ENCODE results near the gene FNDC7.
"Not testable (repeated sequence)": the region's sequence is repeated elsewhere in the genome, so short reads cannot be mapped to it uniquely, and the experiment has no call there.

The FNDC7 gene

DNA sequence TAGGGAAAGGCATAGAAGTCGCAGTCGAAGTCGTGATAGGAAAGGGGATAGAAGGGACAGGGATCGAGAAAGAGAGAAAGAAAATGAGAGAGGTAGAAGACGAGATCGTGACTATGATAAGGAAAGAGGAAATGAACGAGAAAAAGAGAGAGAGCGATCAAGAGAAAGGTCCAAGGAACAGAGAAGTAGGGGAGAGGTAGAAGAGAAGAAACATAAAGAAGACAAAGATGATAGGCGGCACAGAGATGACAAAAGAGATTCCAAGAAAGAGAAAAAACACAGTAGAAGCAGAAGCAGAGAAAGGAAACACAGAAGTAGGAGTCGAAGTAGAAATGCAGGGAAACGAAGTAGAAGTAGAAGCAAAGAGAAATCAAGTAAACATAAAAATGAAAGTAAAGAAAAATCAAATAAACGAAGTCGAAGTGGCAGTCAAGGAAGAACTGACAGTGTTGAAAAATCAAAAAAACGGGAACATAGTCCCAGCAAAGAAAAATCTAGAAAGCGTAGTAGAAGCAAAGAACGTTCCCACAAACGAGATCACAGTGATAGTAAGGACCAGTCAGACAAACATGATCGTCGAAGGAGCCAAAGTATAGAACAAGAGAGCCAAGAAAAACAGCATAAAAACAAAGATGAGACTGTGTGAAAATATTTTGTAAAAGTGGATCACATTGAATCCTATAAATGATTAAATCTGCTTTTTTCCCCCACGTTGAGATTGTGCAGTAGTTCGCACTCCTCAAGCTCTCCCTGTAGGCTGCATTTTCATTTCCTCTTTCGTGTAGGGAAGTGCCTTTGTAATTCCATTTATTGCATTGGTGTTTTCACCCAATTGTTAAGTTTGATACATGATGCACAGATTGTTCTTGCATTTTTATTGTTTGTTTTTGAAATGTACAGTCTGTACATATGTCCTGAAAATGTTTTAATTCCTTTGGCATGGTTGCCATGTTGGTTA lies 13.1 kb upstream of the FNDC7 start:
- DNase-seq = no peak

DNA sequence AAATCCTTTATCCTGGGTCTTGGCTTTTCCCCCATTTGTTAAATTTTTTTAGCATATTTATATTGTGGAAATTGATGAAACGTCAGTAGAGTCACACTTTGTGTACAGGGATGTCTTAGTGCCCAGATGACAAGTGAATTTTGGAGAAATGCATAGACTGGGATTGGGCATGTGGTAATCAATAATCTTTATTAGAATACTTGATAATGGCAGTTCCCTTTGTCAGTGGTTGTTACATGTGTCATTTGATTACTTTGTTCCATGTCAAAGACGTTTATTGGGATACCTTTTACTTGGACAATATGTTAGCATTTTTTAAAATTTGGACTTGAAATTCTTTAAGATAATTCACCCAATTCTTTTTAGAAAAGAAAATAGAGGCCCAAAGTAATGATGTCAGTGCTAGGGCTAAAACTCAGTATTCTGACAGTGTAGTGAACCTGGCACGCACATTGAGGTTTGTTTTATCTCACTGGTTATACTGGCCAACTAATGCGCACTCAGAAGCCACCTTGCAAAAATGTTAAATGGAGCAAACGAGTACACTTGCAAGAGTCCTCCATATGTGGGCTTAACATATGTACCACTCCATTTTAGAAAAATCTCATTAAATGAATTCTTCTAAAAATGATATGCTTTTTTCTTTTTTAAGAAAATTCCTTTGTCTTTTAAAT lies 11.4 kb upstream of the FNDC7 start:
- DNase-seq = peak in 1 of 14 donors; percentile 12

DNA sequence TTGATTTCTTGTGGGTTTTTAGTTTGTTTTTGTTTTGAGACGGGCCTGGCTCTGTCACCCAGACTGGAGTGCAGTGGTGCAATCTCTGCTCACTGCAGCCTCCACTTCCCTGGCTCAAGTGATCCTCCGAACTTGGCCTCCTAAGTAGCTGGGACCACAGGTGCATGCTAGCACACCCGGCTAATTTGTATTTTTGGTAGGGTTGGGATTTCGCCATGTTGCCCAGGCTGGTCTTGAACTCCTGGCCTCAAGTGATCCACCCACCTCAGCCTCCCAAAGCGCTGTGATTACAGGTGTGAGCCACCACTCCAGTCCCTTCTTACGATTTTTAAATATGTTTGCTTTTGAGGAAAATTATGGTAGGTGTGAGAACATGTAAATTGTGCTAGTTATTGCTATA lies 10.6 kb upstream of the FNDC7 start:
- DNase-seq = not testable (repeated sequence)

DNA sequence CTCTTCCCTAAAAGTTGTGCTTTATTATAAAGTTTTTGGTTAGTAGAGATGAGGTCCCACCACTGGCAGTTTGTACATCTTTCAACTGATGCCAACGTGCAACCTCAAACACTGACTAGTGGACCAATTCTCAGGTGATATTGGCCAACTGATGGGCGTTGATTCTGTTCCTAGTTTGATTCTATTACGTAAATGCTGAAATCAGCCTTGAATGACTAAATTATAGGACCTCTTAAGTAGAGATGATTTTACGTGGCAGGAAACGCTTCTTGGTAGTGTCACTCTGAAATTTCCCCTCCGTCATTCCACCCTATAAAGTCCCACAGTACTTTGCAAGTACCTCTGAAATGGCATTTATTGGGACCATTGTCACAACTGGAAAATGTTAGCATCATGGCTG lies 8.8 kb upstream of the FNDC7 start:
- no peak for DNase-seq

DNA sequence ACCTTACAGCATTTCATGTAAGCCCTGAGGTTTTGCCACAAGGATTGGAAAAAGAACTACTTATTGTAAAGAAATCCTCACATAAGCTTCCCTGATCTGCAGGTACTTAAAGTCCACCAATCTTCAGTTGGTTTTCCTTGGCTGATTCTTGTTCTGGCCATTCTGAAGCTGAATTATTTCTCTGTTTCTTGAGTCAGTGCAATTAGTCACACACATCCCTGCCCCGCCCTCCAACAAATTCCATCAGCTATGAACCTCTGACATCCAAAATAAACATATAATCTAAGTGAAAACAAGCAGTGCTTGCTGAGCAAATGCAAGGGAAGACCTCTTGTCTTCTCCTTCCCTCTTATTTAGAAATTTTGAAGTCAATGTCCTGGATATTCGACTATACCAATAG lies 8.2 kb upstream of the FNDC7 start:
- no peak for DNase-seq

DNA sequence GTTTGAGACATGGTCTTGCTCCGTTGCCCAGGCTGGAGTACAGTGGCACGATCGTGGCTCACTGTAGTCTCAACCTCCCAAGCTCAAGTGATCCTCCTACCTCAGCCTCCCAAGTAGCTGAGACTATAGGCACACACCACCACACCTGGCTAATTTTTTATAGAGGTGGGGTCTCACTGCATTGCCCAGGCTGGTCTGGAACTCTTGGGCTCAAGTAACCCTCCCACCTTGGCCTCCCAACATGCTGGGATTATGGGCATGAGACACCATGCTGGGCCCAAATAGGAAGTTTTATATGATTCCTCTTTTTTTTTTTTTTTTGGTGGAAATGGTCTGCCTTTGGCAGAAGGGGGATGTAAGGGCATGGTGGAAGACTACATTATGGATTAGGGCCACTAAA lies 6.1 kb upstream of the FNDC7 start:
- DNase-seq = no peak

DNA sequence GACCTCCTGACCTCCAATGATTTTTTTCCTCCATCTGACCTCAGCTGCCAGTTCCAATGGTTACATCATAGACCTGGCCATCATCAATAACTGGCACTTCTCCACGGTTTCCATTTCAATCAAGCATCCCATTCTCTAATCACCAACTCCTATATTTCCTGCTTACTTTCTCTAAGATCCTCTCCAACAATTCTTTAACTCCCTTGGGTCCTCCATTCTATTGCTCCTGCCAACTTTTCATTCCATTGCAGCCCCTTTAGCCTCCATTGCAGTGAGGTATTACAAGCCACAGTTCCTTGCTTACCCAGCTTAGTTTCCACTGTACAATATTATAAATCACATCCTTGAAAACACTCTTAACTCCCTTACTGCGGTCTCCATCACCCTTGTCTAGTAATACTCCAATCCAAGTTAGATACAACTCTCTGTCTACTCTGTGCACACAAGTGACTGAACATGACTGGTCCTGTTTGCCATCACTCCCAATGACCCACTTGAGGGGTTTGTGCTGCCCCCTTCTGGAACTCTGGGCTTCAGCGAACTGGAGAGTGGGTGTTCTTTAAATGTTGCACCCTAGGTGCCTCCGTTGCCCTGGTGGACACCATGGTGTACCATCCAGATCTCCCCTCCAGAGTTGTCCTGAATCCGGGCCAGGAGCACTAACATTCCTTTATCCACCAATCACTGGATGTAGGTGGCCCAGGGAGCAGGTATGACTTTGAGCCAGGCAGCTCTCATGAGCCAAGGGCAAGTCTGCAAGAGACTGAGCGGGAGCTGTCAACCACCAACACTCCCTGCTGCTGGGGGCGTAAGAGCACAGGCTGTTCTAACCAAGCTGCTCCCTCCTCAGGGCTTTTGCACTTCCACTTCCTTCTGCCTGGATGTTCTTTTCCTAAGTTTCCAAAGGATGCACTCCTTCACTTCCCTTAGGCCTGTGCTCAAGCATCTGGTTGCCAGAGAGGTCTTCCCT lies 3.7 kb upstream of the FNDC7 start:
- DNase-seq = no peak

DNA sequence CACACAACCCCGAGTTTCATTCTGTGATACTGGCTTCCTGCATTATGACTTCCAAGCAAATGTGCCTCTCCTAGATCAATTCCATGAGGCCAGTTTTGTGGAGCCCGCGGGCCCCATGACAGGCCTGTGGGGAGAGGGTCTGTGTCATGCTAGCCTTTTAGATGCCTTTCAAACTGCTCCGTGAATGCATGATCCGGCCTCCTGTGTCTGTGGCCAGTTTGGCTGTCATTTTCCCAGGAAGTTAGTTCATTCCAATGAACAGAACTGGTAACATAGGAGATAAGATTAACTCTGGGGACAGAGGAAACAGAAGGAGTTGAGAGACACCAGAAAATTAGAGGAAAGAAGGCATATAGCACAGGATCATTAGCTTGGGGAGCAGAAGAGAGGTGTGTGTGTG lies 3.2 kb downstream of the FNDC7 start:
- peak in 1 of 14 donors; percentile 11 for DNase-seq

DNA sequence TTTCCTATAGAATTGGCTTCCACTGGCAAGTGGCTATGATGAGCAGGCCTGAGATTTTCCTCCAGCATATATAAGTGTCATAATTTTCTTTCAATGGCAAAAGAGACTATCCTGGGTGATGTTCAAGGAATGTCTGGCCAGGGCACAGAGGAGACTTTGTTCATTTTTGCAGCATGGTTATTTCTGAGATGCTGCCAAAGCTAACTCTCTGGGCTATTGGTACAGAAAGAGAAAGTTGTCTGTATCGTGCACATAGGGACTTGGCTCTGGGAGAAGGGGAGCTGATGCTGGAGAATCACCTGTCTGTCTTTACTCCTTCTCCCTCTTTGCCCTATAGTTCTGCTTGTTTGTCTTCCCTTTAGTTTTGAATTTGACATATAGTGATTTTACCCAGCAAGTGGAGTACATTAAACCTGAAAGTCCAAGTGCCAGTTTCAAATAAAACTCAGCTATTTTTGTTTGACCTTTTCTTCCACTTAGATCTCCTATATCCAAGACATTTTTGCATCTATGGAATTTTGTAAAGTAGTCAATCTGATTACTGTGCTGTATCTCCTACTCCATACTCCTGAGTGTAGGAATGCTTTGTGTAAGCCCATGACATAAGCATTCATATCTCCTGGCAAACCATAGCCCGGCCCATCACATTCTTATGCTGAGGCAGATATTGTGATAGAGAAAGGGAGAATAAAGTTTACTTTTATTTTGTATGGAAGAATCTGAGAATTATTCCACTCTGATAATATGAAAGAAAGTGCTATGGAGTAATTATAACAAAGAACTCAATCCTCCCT lies 3.9 kb downstream of the FNDC7 start:
- DNase-seq = peak in 1 of 14 donors; percentile 19

DNA sequence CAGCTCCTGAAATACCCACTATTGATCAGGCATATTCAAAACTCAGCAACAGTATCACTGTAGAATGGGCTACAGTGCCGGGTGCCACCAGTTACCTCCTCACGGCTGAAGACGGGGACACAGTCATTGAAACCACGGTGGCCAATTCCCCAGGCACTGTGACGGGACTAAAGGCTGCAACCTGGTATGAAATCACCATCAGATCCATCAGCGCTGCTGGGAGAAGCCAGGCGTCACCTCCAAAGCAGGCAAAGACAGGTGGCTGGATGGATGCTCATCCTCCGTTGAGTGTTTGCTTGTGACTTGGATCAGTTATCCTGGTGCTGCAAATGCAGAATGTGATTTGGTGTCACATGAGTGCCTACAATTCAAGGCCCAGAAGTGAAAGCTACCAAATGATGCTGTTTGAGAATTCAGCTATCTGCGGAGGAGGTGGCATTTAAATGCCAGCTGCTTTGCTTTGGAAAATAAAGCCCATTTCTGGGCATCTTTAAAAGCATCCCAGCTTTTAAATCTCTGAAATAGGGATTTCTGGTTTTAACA lies 5.1 kb downstream of the FNDC7 start:
- DNase-seq = peak in 4 of 14 donors; percentile 6 to 27 (median 22)

DNA sequence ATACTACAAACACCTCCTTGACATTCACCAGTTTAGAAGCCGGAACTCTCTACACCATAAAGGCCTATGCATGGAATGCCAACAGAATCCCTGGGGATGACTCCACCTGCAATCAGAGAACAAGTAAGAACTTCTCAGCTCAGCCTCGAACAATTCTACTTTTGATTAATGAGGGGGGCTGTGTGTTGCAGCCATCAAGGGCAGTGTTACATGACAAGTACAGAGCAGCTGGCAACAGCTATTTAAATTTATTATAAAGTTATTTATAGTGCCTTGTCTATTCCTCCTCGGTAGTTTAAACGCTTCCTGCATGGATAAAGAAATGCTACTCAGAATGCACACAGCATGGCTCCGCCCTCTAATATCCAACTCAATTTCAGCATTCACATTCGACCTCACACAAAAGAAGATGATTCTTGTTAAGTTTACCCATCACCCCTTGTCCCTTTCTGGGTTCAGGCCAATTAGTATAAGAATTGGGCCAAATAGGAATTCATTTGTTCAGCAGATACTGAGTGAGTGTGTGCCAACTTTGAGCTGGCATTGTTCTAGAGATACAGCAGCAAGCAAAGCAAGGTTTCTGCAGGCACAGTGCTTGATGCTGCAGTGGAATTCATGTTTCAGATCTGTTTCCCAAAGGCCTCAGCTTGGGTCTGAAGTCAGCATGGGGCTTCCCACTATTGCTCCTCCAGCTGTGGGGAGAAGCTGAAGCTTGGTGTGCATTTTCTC lies 6.4 kb downstream of the FNDC7 start:
- peak in 4 of 14 donors; percentile 7 to 48 (median 20) for DNase-seq

DNA sequence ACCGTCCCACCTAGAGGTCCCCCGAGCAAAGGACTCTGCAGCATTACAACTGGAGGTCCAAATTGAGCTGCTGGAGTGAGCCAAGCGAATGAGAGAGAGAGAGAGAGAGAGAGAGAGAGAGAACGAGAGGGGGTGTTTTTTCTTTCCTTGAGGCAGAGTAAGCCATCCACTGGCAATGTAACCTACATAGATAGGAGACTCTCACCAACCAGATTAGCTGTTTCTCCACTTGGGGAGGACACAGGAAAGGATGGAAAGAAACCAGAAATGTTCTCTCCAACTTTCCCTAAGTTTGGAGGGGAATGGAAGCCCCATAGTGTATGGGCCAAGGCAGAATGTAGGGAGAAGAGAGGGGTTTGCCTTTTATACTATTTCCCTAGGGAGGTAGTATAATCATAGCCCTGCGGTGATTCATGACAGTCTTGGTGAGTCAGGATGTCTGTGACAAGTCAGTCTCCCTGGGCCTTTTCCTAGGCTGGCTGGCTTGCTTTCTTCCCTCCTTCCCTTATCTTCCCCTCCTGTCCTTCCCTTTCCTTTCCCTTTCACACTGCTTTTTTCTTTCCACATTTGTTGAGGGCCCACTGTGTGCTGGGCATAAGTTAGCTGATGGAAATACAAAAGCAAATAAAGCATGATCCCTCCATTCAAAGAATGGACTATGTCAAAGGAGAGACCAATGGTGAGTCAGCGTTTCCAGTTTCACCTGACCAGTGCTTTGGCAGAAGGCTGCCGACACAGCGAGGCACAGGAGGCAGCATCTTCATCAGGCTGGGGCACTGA lies 7.1 kb downstream of the FNDC7 start:
- peak in 2 of 14 donors; percentile 36 to 47 for DNase-seq

DNA sequence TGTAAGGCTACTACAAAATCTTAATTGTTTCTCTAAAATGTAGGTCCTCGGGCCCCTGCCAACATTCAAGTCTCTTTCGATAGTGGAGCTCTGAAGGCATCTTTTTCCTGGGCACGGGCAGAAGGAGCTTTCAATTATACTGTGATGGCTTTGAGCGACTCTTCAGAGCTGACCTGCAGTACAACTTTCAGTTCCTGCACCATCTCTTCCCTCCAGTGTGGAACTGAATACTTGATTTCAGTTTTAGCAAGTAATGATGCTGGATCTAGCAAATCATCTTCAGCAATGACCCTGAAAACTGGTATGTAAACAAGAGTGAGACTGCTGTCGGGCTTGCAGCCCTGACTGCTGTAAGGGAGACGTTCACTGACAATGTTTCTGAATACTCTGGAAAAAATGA lies 9.6 kb downstream of the FNDC7 start:
- peak in 3 of 14 donors; percentile 13 to 36 (median 13) for DNase-seq

DNA sequence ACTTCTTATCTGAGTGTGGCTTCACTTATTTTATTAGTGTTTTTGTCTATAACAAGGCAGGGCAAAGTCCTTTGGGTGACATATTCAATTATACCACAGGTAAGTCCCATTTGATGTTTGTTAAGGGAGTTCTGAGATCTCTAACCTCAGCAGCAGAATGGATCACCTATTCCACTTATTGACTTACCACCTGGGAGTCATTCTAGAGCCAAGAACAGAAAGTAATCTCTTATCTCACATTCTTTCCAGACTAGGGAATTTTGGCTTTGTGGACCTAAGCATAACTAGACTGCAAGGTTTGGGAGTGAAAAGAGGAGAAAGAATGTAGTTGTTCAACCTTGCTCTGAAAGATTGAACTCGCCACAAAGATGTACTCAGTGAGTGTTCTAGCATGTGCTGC lies 13.2 kb downstream of the FNDC7 start:
- DNase-seq = no peak

DNA sequence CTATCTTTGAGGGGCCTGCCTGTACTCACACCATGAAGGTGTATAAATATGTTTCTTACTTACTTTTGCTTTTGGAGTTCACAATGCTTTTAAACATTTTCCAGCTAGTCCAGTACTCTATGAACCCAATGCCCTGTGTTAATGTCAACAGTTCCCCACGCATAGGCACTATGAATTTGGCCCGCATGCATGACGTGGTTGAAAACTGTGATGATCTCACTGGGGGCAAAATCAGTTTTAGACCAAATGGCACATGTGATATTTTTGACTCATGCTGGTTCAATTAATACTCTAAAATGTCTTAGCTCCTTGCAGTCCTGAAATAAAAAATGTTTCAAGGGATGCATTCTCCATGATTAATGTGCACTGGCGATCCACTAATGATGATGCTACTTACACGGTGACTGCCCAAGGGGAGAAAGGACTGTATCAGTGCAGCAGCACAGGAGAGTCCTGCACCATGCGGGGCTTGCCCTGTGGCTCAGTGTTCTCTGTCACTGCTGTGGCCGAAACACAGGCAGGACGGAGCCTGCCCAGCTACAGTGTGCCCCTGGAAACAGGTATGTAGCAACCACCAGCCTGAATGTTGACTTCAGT lies 15.7 kb downstream of the FNDC7 start:
- DNase-seq = no peak

DNA sequence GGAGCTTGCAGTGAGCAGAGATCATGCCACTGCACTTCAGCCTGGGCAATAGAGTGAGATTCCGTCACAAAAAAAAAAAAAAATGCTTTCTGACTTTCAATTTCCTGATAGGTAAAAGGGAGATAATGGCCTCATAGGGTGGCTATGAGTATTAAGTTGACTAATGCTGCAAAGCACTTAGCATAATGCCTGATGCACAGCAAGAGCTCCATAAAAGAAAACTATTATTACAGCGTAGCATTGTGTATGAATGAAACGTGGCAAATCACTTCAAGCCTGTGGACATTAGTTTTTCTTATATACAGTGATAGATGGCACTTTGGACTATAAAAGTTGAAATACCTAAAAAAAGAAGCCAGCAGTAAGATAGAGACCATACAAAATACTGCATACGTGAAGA lies 16.8 kb downstream of the FNDC7 start:
- no peak for DNase-seq

DNA sequence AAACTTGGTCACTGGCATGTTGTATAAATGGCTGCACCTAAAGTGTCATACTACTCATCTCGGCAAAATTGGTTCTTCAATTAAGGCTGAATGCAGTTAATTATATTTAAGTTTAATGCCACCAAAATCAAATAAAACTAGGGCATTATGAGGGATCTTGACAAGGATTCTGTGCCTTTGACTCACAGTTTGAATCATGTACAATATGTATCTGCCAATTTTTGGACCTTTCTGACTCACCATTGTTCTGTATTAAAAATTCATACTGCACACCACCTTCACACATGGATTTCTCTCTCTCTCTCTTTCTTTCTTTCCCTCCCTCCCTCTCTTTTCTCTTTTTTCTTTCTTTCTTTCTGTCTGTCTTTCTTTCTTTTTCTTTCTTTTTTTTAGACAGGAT lies 19.7 kb downstream of the FNDC7 start:
- no peak for DNase-seq

DNA sequence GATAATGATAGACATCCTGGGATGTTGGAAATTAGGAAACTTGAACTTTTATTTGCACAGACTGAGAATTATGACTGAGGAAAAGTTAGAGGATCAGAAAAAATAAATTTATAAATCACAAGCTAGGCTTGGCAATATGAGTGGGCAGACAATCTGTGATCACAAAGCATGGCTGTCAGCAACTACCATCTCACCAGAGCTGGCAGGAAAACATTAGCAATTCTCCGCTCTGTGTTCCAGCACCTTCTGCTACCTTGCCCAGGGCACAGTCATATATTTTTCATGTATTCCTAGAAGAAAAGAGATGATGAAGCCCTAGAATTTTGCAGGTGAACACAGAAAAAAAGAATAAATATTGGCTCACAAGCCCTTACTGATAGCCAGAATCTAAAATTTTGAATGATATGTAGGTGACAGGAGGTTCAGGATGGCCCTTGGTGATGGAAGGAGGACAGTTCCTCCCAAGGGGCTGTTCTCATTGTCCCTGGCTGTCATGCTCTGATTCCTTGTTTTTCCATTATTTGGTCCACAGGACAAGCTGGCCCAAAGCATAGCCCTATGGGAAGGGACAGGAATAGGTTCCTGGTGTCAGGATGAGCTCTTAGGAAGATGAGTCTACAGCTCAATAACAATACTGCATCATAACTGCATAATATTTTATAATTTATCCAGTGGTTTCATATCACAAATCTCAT lies 21.6 kb downstream of the FNDC7 start:
- peak in 1 of 14 donors; percentile 84 for DNase-seq

DNA sequence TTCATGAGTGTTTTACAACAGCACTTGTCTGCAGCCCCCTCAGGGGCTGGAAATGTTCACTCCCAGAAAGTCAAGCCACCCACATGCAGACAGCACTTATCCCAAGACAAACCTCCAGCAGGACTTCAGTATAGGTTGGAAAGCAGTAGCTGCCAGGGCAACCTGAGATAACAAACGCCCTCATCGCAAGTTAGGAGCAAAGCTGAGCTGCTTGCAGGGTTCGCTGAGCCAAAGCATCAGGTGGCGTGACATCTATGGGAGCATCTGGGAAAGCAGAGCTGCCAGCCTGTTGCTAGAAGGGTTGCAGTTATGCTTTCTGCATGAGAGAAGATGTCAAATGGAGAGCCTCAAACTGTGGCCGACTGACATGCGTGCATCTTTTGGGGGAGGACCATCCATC lies 29.5 kb downstream of the FNDC7 start:
- no peak for DNase-seq

All from C1 segment of cervical spinal cord (tissue), 14 donors.